RWPE1 (cell line): ENCODE measurements around the gene C1QTNF5.

Experiments
- CTCF ChIA-PET: fragments of 350-600 bp; sonication (Branson Sonifier 250); formaldehyde crosslinking; extraction: SDS; loops from one replicate; lab custom pipeline; 2021; lab: Yijun Ruan, JAX
- POLR2A ChIA-PET: fragments of 400-600 bp; formaldehyde crosslinking; extraction: SDS; loops from one replicate; lab custom pipeline; 2020; ENCODE audit warnings: antibody characterized with exemption; ENCODE audit not compliant: low non-redundant PET; lab: Yijun Ruan, JAX
- DNase-seq: peaks from one replicate; pipeline ENCODE4 v3.0.0; 2012; ENCODE audit warnings: low spot score
- H3K27ac ChIP-seq: fragments of 450-650 bp; 2 replicates; pipeline ENCODE4 v1.5.1; 2017
- CTCF ChIP-seq: fragments of 450-650 bp; conservative IDR thresholded peaks from 2 replicates; pipeline ENCODE4 v1.5.1; 2017; ENCODE audit warnings: low read depth, mild to moderate bottlenecking

C1QTNF5 gene

DNA sequence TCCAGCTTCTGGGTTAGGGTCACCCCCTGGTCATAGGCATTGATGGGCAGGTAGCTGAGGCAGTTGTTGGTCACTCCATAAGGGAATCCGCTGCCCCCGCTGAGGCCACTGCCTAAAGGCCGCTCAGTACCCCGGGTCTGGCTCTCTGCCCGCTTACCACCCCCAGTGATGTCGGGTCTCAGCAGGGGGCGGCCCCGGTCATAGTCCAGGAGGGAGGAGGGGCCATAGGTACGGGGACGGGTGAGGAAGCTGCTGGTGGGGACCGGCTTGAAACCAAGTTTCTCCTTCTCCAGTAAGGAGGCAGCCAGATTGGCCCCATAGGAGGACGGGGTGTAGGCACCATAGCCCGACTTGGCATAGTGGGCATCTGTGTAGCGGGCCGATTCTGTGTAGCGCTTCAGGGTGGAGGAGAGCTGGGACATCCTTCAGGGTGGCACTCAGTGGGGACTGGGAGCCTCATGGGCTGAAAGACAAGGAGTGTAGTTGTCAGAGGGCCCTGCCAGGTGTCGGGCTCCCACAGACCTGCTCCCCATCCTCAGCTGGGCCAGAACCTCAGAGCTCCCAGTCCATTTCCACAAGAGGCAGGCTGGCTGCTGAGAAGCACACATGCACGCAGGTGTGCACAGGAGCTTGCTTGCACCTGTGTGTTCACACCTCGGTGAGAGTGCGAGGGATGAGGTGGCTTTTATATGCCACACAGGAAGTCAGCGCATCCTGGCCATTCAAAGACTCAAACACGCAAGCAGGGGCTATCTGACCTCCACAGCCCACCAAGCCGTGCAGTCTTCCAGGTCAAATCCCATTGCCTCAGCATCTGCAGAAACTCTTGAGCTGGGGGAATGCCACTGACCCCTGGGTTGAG lies 32.6 kb upstream of the C1QTNF5 start:
- no peak for TF ChIP-seq CTCF
- ChIA-PET CTCF (interaction anchor here (0.6 to 7.6 kb wide), 11 partner anchors 8 to 650 kb away, joined by 3 to 77 read pairs (median 8); partner anchors contain the start of gene USP2), POLR2A (interaction anchor here (0.6 kb wide), 1 partner anchor 35 kb away, joined by 3 read pairs; no protein-coding TSS in a partner anchor)
- DNase-seq, result no peak
- peak overlapping the region; percentile 100 for H3K27ac ChIP-seq

- H3K27ac ChIP-seq, result peak overlapping the region; percentile 100
- TF ChIP-seq CTCF, result no peak
- no peak for DNase-seq
- ChIA-PET CTCF (interaction anchor here (0.5 to 7.6 kb wide), 11 partner anchors 9 to 552 kb away, joined by 3 to 77 read pairs (median 5); partner anchors contain the start of gene USP2), POLR2A (interaction anchor here (0.7 kb wide), 1 partner anchor 33 kb away, joined by 3 read pairs; no protein-coding TSS in a partner anchor)
Measured at GRCh38 chr11:119372260-119373058, 31.8 kb upstream of the C1QTNF5 start.

- TF ChIP-seq CTCF, result peak; percentile 71
- no peak for DNase-seq
- ChIA-PET POLR2A (interaction anchor here (0.7 kb wide), 1 partner anchor 32 kb away, joined by 3 read pairs; no protein-coding TSS in a partner anchor), CTCF (interaction anchor here (0.6 to 7.6 kb wide), 10 partner anchors 9 to 552 kb away, joined by 3 to 77 read pairs (median 4); partner anchors contain the start of gene USP2)
- H3K27ac ChIP-seq, result peak overlapping the region; percentile 100
Measured at GRCh38 chr11:119371778-119372182, 31.1 kb upstream of the C1QTNF5 start.

- no peak for TF ChIP-seq CTCF
- CTCF ChIA-PET, result interaction anchor here (0.8 to 7.6 kb wide), 9 partner anchors 9 to 104 kb away, joined by 3 to 77 read pairs (median 5); partner anchors contain the start of gene USP2
- peak overlapping the region; percentile 100 for H3K27ac ChIP-seq
- no peak for DNase-seq
- POLR2A ChIA-PET, result no interaction called here
Measured at GRCh38 chr11:119371067-119371601, 30.5 kb upstream of the C1QTNF5 start.

- no peak for TF ChIP-seq CTCF
Measured at GRCh38 chr11:119370486-119371046, 29.9 kb upstream of the C1QTNF5 start.

More at GRCh38 chr11:119370486-119371046, 29.9 kb upstream of the C1QTNF5 start:
- H3K27ac ChIP-seq, result peak overlapping the region; percentile 100
- ChIA-PET POLR2A (no interaction called here), CTCF (interaction anchor here (0.9 to 7.6 kb wide), 5 partner anchors 11 to 104 kb away, joined by 3 to 77 read pairs (median 13); partner anchors contain the start of gene USP2)
- no peak for DNase-seq
